GM18505 (cell line): ENCODE measurements around the gene FOXD1.
"Not testable (repeated sequence)": the region's sequence is repeated elsewhere in the genome, so short reads cannot be mapped to it uniquely, and the experiment has no call there.

Experiments
- ATAC-seq: cut with Tn5 transposase; IDR thresholded peaks from one replicate; pipeline ENCODE4 v1.9.1; 2021; ENCODE audit not compliant: unreplicated experiment
- POLR2A ChIP-seq: IDR thresholded peaks from 4 replicates; pipeline ENCODE4 v1.6.1; 2011; ENCODE audit warnings: borderline replicate concordance; ENCODE audit not compliant: insufficient read depth, insufficient read length; ENCODE audit errors: extremely low read depth

FOXD1 gene

DNA sequence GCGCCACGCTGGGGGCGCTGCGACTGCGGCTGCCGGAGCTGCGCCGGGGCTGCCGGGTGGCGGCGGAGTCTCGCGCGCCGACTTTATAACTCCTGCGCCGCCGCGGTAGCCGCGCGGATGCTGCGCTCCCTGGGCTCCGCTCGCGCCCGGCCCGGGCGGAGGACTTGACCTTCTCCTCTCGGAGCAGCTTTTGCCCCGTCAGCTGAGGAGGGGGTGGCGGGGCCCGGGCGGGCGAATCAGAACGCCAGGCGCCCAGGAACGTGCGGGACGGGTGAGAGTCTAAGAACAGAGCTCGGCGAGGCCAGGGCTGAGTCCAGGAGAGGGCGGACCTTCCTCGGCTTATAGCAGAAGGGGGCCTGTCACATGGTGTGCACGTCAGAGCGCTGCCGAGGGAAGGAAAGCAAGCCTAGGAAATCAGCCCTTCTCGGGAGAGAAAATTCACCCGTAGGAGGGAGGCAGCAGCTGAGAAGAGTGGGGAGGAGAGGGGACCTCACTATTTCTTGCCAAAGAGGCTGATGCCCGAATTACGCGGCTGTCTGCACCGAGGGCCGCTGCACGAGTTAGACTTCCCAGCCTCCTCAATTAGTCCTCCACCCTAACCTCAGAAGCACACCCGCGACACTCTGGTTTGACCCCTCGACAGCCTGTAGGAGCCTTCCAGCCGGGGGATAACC lies at the start of gene FOXD1:
Gene FOXD1 (minus strand): TSS at position 315 of the 674 bp plus-strand sequence. CDS start 415 bp downstream, outside the sequence.
- TF ChIP-seq POLR2A: no peak
- ATAC-seq: no peak

DNA sequence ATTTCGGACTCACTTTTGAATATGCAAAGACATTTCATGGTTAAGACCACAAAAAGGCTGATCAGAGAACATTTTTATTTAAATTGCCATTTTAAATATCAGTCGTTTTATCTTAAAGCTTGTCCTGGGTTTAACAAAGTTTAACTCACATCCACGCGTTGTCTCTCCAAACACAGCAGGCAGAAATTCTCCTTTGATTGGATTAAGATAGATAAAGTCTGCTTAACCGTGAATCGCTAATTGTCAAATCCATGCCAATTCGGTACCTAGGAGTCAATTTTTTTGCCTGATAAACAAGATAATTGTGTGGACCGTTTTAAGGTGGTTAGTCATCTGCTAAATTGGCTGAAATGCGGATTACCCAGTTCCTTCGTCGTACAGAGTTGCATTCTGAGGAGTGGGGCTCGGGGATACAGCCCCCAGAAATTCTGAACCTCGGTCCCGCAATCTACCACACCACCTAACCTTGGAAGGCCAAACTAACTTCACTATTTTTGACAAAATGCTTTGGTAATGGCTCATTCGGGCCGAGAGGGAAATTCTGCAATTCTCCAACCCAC lies 49.0 kb upstream of the FOXD1 start:
- no peak for TF ChIP-seq POLR2A
- no peak for ATAC-seq

DNA sequence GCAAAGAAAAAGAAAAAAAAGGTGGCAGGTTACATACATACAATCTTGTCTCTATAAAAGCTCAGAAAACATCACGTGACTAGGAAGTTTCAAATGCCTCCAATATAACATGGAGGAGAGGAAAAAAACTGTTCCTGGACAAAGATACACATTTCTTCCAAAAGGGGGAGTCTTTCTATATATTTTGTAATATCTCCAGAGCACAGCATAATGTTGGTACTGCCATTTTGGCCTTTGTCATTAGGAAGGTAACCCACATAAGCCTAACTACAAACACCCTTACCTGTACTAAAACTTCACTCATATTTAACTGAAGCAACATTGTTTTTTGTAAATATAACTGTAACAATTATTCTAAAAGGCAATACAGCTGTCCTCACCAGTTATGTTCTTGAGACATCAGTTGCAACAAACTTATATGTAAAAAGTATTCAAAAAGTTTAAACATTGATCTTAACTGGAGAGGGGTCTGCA lies 48.4 kb upstream of the FOXD1 start:
- TF ChIP-seq POLR2A: no peak
- ATAC-seq: no peak

DNA sequence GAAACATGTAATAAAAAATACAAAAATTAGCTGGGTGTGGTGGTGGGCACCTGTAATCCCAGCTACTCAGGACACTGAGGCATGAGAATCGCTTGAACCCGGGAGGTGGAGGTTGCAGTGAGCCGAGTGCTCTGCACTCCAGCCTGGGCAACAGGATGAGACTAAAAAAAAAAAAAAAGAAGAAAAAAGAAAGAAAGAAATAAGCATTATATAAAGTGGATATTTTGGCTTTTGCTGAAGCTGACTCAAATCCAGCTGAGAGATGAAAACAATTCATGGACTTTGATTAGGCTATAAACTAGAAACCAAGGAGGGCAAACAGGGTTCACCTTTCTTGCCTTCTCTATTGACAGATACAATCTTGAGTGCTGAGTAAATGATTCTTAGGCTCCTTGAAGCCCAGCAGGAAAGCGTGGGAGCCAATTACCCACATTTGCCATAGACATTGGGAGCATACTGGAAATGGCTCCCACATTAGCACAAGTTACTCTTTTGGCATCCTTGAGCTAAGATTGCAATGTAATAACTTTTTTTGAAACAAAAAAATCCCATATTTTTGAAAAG lies 47.3 kb upstream of the FOXD1 start:
- no peak for ATAC-seq
- TF ChIP-seq POLR2A: no peak

DNA sequence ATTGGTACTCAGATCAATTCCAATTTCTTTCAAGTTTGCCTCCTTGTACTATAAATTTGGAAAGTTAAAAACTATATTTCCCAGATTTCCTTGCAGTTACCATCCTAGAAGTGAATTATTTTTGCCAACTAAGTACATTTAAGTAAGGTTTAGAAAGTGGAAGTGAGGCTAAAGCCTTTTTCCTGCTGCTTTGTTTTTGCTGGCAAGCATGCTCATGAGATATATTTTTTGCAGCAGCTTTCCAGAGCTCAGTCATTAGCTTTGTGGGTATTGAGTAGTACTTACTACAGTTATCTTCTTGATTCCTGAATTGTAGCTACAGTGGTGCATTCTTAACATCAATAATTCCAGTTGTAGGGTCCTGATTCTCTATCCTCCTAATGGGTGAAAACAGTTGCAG lies 46.1 kb upstream of the FOXD1 start:
- no peak for ATAC-seq
- no peak for TF ChIP-seq POLR2A

DNA sequence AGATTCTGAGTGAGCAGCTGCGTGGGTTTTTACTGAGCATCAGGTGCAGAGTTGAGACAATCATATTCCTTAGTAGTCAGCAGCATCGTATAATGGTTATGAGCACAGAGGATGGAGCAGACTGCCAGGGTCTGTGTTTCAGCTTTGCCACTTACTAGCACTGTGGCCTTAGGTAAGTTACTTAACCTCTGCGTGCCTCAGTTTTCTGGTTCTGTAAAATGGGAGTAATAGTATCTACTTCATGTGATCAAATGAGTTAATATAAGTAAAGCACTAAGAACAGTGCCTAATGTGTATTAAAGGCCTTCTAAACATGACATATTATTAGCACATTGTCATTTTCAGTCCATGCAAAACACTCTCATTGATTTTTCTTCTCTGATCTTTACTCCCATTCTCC lies 44.8 kb upstream of the FOXD1 start:
- ATAC-seq: no peak

DNA sequence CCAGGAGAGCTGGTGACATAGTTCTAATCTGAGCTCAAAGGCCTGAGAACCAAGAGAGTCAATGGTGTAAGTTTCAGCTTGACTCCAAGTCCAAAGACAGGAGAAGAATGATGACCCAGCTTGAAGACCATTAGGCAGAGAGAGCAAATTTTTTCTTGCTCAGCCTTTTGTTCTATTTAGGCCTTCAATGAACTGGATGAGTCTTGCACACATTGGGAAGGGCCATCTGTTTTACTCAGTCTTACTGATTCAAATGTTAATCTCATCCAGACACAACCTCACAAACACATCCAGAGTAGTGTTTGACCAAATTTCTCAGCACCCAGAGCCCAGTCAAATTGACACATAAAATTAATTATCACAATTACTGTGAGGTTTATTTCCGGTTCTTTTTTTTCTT lies 42.6 kb upstream of the FOXD1 start:
- no peak for TF ChIP-seq POLR2A
- ATAC-seq: no peak

More for the DNA sequence above, 44.8 kb upstream of the FOXD1 start:
- TF ChIP-seq POLR2A: no peak

DNA sequence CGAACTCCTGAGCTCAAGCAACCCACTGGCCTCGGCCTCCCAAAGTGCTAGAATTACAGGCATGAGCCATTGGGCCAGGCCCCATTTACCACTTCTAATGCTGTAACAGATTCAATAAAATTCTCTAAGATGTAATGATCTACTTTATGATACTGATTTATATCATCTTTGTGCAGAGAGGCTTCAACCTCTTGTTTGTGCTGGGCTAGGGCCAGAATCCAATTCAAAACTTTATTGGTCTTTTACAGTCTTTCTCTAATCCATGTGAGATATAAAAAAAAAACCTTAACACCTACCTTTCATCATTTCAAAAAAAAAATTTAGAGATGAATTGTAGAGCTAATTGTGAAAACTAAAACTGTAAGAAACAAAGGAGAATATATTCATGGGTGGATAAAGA lies 41.5 kb upstream of the FOXD1 start:
- no peak for TF ChIP-seq POLR2A
- ATAC-seq: no peak

DNA sequence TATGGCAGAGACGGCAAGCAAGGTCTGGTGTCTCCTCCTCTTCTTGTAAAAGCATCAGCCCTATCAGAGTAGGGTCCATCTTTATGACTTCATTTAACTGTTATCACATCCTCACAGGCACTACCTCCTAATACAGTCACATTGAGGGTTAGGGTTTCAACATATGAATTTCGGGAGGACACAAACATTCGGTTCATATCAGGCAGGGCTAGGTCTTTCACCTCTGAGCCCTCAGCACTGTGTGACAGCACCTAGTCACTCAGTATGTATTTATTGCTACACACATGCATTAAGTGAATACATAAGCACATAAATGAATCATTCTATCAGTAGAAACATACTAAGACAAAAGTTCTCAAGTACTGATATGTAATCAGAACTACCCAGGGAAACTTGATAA lies 40.2 kb upstream of the FOXD1 start:
- TF ChIP-seq POLR2A: no peak
- no peak for ATAC-seq

DNA sequence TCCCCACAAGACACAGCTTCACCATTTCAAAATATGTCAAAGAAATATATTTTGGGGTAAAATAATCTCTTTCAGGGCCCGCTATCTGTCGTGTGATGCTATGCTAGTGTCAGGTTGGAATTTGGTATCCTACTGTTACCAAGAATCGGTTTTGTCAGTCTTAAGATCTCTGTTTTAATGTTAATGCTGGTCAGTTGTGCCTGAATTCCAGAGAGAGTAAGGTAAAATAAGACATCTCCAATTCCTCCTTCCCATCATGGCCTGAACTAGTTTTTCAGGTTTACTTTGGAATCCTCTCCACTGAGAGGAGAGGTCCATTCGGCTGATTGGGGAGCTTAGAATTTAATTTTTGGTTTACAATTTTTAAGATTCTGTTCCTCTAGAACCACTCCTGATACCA lies 39.2 kb upstream of the FOXD1 start:
- no peak for ATAC-seq
- no peak for TF ChIP-seq POLR2A

DNA sequence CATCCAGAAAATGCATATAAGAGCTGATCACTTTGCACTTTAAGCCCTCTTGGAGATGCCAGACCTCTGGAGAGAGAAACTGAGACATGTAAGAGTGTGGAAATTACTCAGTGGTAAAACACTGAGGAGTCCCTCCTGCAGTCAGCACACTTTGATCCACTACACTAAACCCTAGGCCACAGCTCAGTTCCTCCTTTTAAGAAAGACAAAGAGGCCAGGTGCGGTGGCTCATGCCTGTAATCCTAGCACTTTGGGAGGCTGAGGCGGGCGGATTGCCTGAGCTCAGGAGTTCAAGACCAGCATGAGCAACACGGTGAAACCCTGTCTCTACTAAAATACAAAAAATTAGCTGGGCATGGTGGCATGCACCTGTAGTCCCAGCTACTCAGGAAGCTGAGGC lies 38.7 kb upstream of the FOXD1 start:
- ATAC-seq: not testable (repeated sequence)

DNA sequence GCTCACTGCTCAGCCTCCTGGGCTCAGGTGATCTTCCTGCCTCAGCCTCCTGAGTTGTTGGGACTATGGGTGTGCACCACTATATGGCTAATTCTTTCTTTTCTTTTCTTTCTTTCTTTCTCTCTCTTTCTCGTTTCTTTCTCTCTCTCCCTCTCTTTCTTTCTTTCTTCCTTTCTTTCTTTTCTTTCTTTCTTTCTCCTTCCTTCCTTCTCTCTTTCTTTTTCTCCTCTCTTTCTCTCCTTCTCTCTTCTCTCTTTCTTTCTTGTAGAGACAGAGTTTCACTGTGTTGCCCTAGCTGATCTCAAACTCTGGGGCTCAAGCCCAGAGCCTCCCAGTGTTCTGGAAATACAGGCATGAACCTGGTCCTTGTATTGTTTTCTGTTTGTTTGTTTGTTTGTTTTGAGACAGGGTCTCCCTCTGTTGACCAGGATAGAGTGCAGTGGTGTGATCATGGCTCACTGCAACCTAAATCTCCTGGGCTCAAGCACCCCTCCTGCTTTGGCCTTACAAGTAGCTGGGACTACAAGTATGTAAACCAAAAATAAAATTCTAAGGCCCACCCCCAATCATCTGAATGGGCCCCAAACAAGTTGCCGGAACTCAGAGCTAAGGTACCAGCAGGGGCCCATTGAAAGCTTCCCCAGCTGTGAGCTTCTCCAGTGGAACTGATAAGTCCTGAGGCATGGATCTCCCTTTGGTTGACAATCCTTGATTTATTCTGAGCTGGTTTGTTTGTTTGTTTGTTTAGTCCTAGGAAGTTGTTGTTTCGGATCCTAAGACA lies 37.7 kb upstream of the FOXD1 start:
- no peak for ATAC-seq
- no peak for TF ChIP-seq POLR2A

DNA sequence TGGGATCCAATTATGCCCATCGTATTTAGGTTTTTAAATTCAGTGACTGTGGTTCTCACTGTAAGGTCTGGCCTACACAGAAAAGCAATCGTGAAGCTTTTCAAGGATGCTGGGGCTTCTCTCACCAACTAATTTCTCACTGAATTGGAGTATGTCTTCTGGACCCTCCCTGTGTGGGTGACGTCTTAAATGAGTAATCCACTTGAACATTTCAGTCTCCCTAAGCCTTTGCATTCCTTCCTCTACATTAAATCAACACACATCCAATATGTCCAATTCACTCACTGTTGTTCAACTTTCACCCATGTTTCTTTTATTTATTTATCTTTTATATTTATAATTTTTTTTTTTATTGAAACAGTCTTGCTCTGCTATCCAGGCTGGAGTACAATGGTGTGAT lies 37.1 kb upstream of the FOXD1 start:
- TF ChIP-seq POLR2A: no peak
- ATAC-seq: no peak

DNA sequence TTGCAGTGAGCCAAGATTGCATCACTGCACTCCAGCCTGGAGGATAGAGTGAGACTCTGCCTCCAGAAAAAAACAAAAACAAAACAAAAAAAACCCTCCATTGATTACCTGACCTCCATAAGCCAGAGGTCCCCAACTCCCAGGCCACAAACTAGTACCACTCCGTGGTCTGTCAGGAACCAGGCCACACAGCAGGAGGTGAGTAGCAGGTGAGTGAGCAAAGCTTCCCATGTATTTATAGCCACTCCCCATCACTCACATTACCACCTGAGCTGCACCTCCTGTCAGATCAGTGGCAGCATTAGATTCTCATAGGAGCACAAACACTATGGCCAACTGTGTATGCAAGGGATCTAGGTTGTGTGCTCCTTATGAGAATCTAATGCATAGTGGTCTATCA lies 35.9 kb upstream of the FOXD1 start:
- ATAC-seq: no peak
- no peak for TF ChIP-seq POLR2A
